ENCODE data around the gene MT1M.
A peak's percentile ranks its signal among the peaks of the same experiment; 100 is the strongest.
"Not testable (repeated sequence)": the region's sequence is repeated elsewhere in the genome, so short reads cannot be mapped to it uniquely, and the experiment has no call there.

The MT1M gene

GRCh38 chr16:56632156-56632847 is at the start of gene MT1M:
TSS of gene MT1M (plus strand) at chr16:56632659. CDS start at chr16:56632732, 73 bp downstream.
- DNase-seq (ENCODE audit: low read depth) = no peak

GRCh38 chr16:56582911-56583310 is 49.5 kb upstream of the MT1M start:
- not testable (repeated sequence) for DNase-seq (ENCODE audit: low read depth); H3K4me3 ChIP-seq (ENCODE audit: low read length)

More at GRCh38 chr16:56632156-56632847, at the start of gene MT1M:
- H3K4me3 ChIP-seq (ENCODE audit: low read length) = peak within 1 kb of the TSS; percentile 39
- no peak for TF ChIP-seq CTCF (conservative IDR thresholded peaks at IDR 0.05; ENCODE audit: low read depth, low read length)

- TF ChIP-seq CTCF (conservative IDR thresholded peaks at IDR 0.05; ENCODE audit: low read depth, low read length) = no peak
- no peak for DNase-seq (ENCODE audit: low read depth)
- no peak overlapping the region for H3K4me3 ChIP-seq (ENCODE audit: low read length)
These were observed 48.9 kb upstream of the MT1M start for GRCh38 chr16:56583351-56584168.

GRCh38 chr16:56584276-56584675 is 48.2 kb upstream of the MT1M start:
- no peak for DNase-seq (ENCODE audit: low read depth)
- TF ChIP-seq CTCF (conservative IDR thresholded peaks at IDR 0.05; ENCODE audit: low read depth, low read length) = no peak
- no peak overlapping the region for H3K4me3 ChIP-seq (ENCODE audit: low read length)

- TF ChIP-seq CTCF (conservative IDR thresholded peaks at IDR 0.05; ENCODE audit: low read depth, low read length) = no peak
- peak overlapping the region; percentile 31 for H3K4me3 ChIP-seq (ENCODE audit: low read length)
- DNase-seq (ENCODE audit: low read depth) = no peak
These were observed 43.7 kb upstream of the MT1M start for GRCh38 chr16:56588781-56589140.

GRCh38 chr16:56589141-56590039 is 43.1 kb upstream of the MT1M start, which contains the start of gene MT3:
TSS of gene MT3 (plus strand) at chr16:56589528. CDS start at chr16:56589591, 63 bp downstream.
- H3K4me3 ChIP-seq (ENCODE audit: low read length) = peak within 1 kb of the TSS; percentile 31
- TF ChIP-seq CTCF (conservative IDR thresholded peaks at IDR 0.05; ENCODE audit: low read depth, low read length) = no peak
- DNase-seq (ENCODE audit: low read depth) = no peak

Data from retinal pigment epithelial cell (primary cell).